WTC11 (cell line): ENCODE results near the gene SLC1A7. TPM values are rescaled to one million over a fixed set of nuclear protein-coding genes. Genes with fewer than 3 reads are reported as not detected.

Experiments
- ATAC-seq: fragments of 200-7000 bp; cut with Tn5 transposase; 2 replicates; pipeline ENCODE4 v1.10.0; 2021; ENCODE audit warnings: mild to moderate bottlenecking, moderate library complexity
- CTCF ChIA-PET: fragments of 300-600 bp; sonication (Branson Sonifier 250); formaldehyde crosslinking; loops from one replicate; lab custom pipeline; 2021; ENCODE audit warnings: antibody characterized with exemption; lab: Charles Lee
- POLR2A ChIA-PET: fragments of 350-600 bp; sonication (Branson Sonifier 250); formaldehyde crosslinking; loops from one replicate; lab custom pipeline; 2021; ENCODE audit warnings: antibody characterized with exemption; lab: Charles Lee
- DNase-seq: peaks from one replicate; pipeline ENCODE4 v3.0.0; 2021; ENCODE audit warnings: low spot score
- H3K27ac Mint-ChIP-seq: 2 replicates; pipeline ENCODE4 v1.8.0; 2021; ENCODE audit warnings: mixed read lengths
- H3K27me3 Mint-ChIP-seq: 2 replicates; pipeline ENCODE4 v1.8.0; 2021; ENCODE audit warnings: low read depth, mild to moderate bottlenecking, moderate library complexity, mixed read lengths
- H3K36me3 Mint-ChIP-seq: 2 replicates; pipeline ENCODE4 v1.8.0; 2021; ENCODE audit warnings: mixed read lengths
- H3K4me1 Mint-ChIP-seq: 2 replicates; pipeline ENCODE4 v1.8.0; 2022; ENCODE audit warnings: mixed read lengths
- H3K4me3 Mint-ChIP-seq: 2 replicates; pipeline ENCODE4 v1.8.0; 2021; ENCODE audit warnings: mild to moderate bottlenecking, moderate library complexity, mixed read lengths
- H3K9me3 Mint-ChIP-seq: 2 replicates; pipeline ENCODE4 v1.8.0; 2021; ENCODE audit warnings: mixed read lengths
- CBFB ChIP-seq: sonication (generic); formaldehyde crosslinking; IDR thresholded peaks from 2 replicates; pipeline ENCODE4 v1.8.1; 2022; ENCODE audit warnings: mild to moderate bottlenecking, low read depth, missing genetic modification reagents
- CREB1 ChIP-seq: sonication (generic); formaldehyde crosslinking; IDR thresholded peaks from 2 replicates; pipeline ENCODE4 v1.8.0; 2023; ENCODE audit warnings: mild to moderate bottlenecking, missing genetic modification reagents
- E2F5 ChIP-seq: sonication (generic); formaldehyde crosslinking; IDR thresholded peaks from 2 replicates; pipeline ENCODE4 v1.8.1; 2022; ENCODE audit warnings: mild to moderate bottlenecking, moderate library complexity, missing genetic modification reagents
- ERG ChIP-seq: fragments of 250-450 bp; sonication (Bioruptor Pico); IDR thresholded peaks from 2 replicates; pipeline ENCODE4 v1.8.0; 2021; ENCODE audit warnings: mild to moderate bottlenecking
- ETV6 ChIP-seq: sonication (generic); formaldehyde crosslinking; IDR thresholded peaks from 2 replicates; pipeline ENCODE4 v1.8.1; 2022; ENCODE audit warnings: mild to moderate bottlenecking, missing genetic modification reagents
- HMGA2 ChIP-seq: fragments of 250-450 bp; sonication (Bioruptor Pico); IDR thresholded peaks from 2 replicates; pipeline ENCODE4 v1.4.0; 2021; ENCODE audit warnings: mild to moderate bottlenecking, moderate library complexity
- KAT7 ChIP-seq: sonication (generic); formaldehyde crosslinking; IDR thresholded peaks from 2 replicates; pipeline ENCODE4 v1.8.1; 2023; ENCODE audit warnings: missing genetic modification reagents, mild to moderate bottlenecking, borderline replicate concordance
- NFATC4 ChIP-seq: fragments of 250-450 bp; sonication (Bioruptor Pico); IDR thresholded peaks from 2 replicates; pipeline ENCODE4 v1.9.0; 2021; ENCODE audit warnings: mild to moderate bottlenecking
- NFE2L1 ChIP-seq: sonication (generic); formaldehyde crosslinking; IDR thresholded peaks from 2 replicates; pipeline ENCODE4 v1.8.1; 2023; ENCODE audit warnings: missing genetic modification reagents
- NR3C1 ChIP-seq: sonication (generic); formaldehyde crosslinking; conservative IDR thresholded peaks from 2 replicates; pipeline ENCODE4 v1.8.1; 2023; ENCODE audit warnings: low read depth, mild to moderate bottlenecking, missing genetic modification reagents
- RORB ChIP-seq: fragments of 250-450 bp; sonication (Bioruptor Pico); IDR thresholded peaks from 2 replicates; pipeline ENCODE4 v1.9.0; 2021; ENCODE audit warnings: mild to moderate bottlenecking
- SMAD4 ChIP-seq: sonication (generic); formaldehyde crosslinking; IDR thresholded peaks from 2 replicates; pipeline ENCODE4 v1.8.0; 2022; ENCODE audit warnings: mild to moderate bottlenecking, missing genetic modification reagents
- STAT6 ChIP-seq: sonication (generic); formaldehyde crosslinking; conservative IDR thresholded peaks from 2 replicates; pipeline ENCODE4 v1.8.1; 2023; ENCODE audit warnings: mild to moderate bottlenecking, low read depth, missing genetic modification reagents, moderate library complexity
- TEAD1 ChIP-seq: sonication (generic); formaldehyde crosslinking; IDR thresholded peaks from 2 replicates; pipeline ENCODE4 v1.8.0; 2022; ENCODE audit warnings: mild to moderate bottlenecking, missing genetic modification reagents
- TEAD4 ChIP-seq: sonication (generic); formaldehyde crosslinking; IDR thresholded peaks from 2 replicates; pipeline ENCODE4 v1.8.0; 2022; ENCODE audit warnings: mild to moderate bottlenecking, missing genetic modification reagents
- ZBTB43 ChIP-seq: sonication (generic); formaldehyde crosslinking; IDR thresholded peaks from 2 replicates; pipeline ENCODE4 v1.8.1; 2023; ENCODE audit warnings: mild to moderate bottlenecking, missing genetic modification reagents
- ZNF138 ChIP-seq: sonication (generic); formaldehyde crosslinking; conservative IDR thresholded peaks from 2 replicates; pipeline ENCODE4 v1.8.1; 2022; ENCODE audit warnings: mild to moderate bottlenecking, moderate library complexity, missing genetic modification reagents
- ZNF416 ChIP-seq: fragments of 250-450 bp; sonication (Bioruptor Pico); IDR thresholded peaks from 2 replicates; pipeline ENCODE4 v1.9.0; 2021; ENCODE audit warnings: mild to moderate bottlenecking, inconsistent platforms
- total RNA-seq: library from RNA; stranded (reverse); gene quantifications from 3 replicates; pipeline ENCODE4 v1.2.3, GENCODE V29; 2021
- TF ChIP-seq, protein P1 (sequence below): sonication (generic); formaldehyde crosslinking; IDR thresholded peaks from 2 replicates; pipeline ENCODE4 v1.8.1; 2023; ENCODE audit warnings: mild to moderate bottlenecking, missing genetic modification reagents, borderline replicate concordance
- TF ChIP-seq, protein P2 (sequence below): sonication (generic); formaldehyde crosslinking; IDR thresholded peaks from 2 replicates; pipeline ENCODE4 v1.8.1; 2023; ENCODE audit warnings: mild to moderate bottlenecking, missing genetic modification reagents, moderate library complexity
- TF ChIP-seq, protein P3 (sequence below): sonication (generic); formaldehyde crosslinking; IDR thresholded peaks from 2 replicates; pipeline ENCODE4 v1.8.0; 2023; ENCODE audit warnings: mild to moderate bottlenecking, missing genetic modification reagents

Gene SLC1A7
- total RNA-seq, 1 experiment from 2014 or later, result not detected

- TF ChIP-seq ERG (no peak), NFE2L1 (CRISPR knock-in tag) (no peak), NR3C1 (CRISPR knock-in tag) (no peak), ZNF416 (CRISPR knock-in tag) (no peak), ZBTB43 (CRISPR knock-in tag) (no peak), HMGA2 (CRISPR knock-in tag) (no peak)
- TF ChIP-seq, protein P1, sequence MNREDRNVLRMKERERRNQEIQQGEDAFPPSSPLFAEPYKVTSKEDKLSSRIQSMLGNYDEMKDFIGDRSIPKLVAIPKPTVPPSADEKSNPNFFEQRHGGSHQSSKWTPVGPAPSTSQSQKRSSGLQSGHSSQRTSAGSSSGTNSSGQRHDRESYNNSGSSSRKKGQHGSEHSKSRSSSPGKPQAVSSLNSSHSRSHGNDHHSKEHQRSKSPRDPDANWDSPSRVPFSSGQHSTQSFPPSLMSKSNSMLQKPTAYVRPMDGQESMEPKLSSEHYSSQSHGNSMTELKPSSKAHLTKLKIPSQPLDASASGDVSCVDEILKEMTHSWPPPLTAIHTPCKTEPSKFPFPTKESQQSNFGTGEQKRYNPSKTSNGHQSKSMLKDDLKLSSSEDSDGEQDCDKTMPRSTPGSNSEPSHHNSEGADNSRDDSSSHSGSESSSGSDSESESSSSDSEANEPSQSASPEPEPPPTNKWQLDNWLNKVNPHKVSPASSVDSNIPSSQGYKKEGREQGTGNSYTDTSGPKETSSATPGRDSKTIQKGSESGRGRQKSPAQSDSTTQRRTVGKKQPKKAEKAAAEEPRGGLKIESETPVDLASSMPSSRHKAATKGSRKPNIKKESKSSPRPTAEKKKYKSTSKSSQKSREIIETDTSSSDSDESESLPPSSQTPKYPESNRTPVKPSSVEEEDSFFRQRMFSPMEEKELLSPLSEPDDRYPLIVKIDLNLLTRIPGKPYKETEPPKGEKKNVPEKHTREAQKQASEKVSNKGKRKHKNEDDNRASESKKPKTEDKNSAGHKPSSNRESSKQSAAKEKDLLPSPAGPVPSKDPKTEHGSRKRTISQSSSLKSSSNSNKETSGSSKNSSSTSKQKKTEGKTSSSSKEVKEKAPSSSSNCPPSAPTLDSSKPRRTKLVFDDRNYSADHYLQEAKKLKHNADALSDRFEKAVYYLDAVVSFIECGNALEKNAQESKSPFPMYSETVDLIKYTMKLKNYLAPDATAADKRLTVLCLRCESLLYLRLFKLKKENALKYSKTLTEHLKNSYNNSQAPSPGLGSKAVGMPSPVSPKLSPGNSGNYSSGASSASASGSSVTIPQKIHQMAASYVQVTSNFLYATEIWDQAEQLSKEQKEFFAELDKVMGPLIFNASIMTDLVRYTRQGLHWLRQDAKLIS (CRISPR knock-in tag), result no peak
- TF ChIP-seq, protein P2, sequence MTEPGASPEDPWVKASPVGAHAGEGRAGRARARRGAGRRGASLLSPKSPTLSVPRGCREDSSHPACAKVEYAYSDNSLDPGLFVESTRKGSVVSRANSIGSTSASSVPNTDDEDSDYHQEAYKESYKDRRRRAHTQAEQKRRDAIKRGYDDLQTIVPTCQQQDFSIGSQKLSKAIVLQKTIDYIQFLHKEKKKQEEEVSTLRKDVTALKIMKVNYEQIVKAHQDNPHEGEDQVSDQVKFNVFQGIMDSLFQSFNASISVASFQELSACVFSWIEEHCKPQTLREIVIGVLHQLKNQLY, result no peak
- TF ChIP-seq, protein P3, sequence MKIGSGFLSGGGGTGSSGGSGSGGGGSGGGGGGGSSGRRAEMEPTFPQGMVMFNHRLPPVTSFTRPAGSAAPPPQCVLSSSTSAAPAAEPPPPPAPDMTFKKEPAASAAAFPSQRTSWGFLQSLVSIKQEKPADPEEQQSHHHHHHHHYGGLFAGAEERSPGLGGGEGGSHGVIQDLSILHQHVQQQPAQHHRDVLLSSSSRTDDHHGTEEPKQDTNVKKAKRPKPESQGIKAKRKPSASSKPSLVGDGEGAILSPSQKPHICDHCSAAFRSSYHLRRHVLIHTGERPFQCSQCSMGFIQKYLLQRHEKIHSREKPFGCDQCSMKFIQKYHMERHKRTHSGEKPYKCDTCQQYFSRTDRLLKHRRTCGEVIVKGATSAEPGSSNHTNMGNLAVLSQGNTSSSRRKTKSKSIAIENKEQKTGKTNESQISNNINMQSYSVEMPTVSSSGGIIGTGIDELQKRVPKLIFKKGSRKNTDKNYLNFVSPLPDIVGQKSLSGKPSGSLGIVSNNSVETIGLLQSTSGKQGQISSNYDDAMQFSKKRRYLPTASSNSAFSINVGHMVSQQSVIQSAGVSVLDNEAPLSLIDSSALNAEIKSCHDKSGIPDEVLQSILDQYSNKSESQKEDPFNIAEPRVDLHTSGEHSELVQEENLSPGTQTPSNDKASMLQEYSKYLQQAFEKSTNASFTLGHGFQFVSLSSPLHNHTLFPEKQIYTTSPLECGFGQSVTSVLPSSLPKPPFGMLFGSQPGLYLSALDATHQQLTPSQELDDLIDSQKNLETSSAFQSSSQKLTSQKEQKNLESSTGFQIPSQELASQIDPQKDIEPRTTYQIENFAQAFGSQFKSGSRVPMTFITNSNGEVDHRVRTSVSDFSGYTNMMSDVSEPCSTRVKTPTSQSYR (CRISPR knock-in tag), result no peak
These were observed 1.1 kb upstream of the SLC1A7 start (continued) for GRCh38 chr1:53143527-53143926.

GRCh38 chr1:53141487-53142055 lies 867 bp downstream of the SLC1A7 start:
- DNase-seq, result no peak
- Mint-ChIP-seq H3K4me3 (no peak overlapping the region), H3K27me3 (no peaks in the 10 kb centered on the region; the same call in 1 of the 2 replicates), H3K36me3 (peaks cover 15% of the 10 kb centered on the region), H3K27ac (no peak overlapping the region), H3K4me1 (0 out of 2 replicates have a peak, but pooled peaks cover 7% of the 10 kb centered on the region), H3K9me3 (peaks cover 19% of the 10 kb centered on the region)
- ATAC-seq, result no peak
- POLR2A ChIA-PET, result no interaction called here
- CTCF ChIA-PET, result interaction anchor here (1.4 kb wide), 1 partner anchor 19 kb away, joined by 3 read pairs; no protein-coding TSS in a partner anchor
- TF ChIP-seq SMAD4 (CRISPR knock-in tag), result no peak
- TF ChIP-seq HMGA2 (CRISPR knock-in tag), result no peak
- no peak for TF ChIP-seq ERG
- TF ChIP-seq NFATC4 (CRISPR knock-in tag), result no peak
- TF ChIP-seq CBFB, result no peak
- no peak for TF ChIP-seq ZNF138
- TF ChIP-seq TEAD4 (CRISPR knock-in tag), result no peak
- no peak for TF ChIP-seq RORB (CRISPR knock-in tag)
- no peak for TF ChIP-seq STAT6 (CRISPR knock-in tag)
- no peak for TF ChIP-seq E2F5 (CRISPR knock-in tag)
- no peak for TF ChIP-seq KAT7 (CRISPR knock-in tag)
- no peak for TF ChIP-seq ETV6 (CRISPR knock-in tag)
- no peak for TF ChIP-seq CREB1
- no peak for TF ChIP-seq TEAD1 (CRISPR knock-in tag)
